GM21786 (cell line): Measurements from ENCODE around the gene LST1.
"Not testable (repeated sequence)": the region's sequence is repeated elsewhere in the genome, so short reads cannot be mapped to it uniquely, and the experiment has no call there.

Experiments used
- ATAC-seq: cut with Tn5 transposase; IDR thresholded peaks from one replicate; pipeline ENCODE4 v1.9.1; 2021; ENCODE audit not compliant: unreplicated experiment

Gene LST1

DNA sequence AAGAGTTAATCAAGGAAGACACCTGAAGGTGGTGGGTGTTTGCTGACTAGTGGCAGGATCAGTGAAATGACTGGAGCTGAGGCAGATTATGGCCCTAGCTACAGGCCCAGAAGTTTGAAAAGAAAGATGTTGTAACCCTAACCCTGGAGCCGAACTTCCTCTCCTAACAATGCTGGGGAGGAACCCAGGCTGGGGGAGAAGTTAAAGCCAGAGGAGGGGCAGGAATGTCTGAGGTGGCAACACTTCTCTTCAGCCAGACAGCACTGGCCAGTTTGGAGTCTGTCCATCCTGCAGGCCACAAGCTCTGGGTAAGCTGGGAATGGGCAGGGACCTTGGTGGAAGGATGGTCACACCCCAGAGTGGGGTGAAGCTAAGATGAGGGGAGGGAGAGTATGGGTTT is at the start of gene LST1:
LST1 (plus strand) TSS at position 270 of the 400 bp plus-strand sequence. CDS start 1,023 bp downstream, outside the sequence.
- ATAC-seq, result no peak

DNA sequence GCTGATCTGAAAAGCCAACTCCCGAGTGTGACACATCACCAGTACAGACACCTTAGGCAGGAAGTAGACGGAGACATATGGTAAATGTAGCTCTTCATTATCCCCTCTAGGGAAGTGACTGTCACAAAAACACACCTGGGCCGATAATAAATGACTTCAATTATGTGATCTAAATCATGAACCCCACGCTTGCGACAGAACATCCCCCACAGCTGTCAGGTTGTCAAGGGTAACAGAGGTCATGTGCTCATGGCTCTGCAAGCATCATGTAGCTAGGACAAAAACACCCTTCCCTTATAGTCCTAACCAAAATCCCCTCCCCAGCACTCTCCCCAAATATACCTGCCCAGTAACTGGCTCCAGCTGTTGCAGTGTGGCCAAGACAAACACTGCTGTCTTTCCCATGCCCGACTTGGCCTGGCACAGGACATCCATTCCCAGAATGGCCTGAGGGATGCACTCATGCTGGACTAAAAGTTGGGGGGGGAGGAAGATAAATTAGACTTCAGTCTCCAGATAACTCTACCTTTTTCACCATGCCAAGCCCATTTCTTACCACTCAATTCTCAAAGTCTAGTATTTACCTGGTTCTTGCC is 47.2 kb upstream of the LST1 start:
- no peak for ATAC-seq

DNA sequence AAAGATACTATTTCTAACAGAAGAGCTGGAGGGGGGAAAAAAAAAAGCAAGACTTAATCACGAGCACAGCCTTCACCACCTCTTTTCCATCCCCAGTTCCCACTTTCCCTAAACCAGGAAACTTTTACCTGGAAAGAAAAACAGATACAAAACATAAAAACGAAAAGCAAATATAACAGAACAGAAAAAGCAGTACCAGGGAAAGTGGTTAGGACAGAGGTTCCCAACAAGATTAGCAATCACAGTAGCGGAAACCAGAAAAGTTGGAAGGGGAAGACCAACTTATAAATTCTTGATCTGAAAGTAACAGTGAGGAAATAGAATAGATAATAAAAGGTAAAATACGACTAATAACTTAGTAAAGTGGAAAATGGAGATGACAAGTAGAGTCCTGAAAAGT is 45.4 kb upstream of the LST1 start:
- no peak for ATAC-seq

- ATAC-seq, result no peak
These were observed 44.9 kb upstream of the LST1 start for GRCh38 chr6:31541059-31541657.

- peak; percentile 56 for ATAC-seq
These were observed 44.2 kb upstream of the LST1 start, which contains the start of gene DDX39B for GRCh38 chr6:31541658-31542521. TSS of gene DDX39B (minus strand) at chr6:31542003. CDS start at chr6:31540532, 1,471 bp downstream.

GRCh38 chr6:31543639-31544038 is 42.4 kb upstream of the LST1 start:
- ATAC-seq, result no peak

DNA sequence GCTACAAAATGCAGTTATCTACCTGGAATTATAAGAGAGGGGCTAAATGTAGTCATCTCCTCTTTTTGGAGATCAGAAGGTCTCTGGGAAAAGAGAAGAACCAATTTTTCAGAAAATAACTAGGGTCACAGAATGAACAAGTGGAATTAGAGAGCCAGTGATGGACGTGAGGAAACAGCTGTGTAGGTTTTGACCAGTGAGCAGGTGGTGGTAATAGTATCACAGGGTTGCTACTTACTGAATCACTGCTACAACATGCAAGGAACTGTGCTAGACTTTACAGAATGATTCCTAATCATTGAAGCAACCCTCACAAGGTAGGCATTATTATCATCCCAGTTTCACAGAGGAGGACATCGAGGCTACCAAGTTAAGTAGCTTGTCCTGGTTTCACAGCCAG is 41.4 kb upstream of the LST1 start:
- no peak for ATAC-seq

- ATAC-seq, result no peak
These were observed 40.8 kb upstream of the LST1 start for GRCh38 chr6:31545291-31545690.

- ATAC-seq, result peak; percentile 46
These were observed 39.6 kb upstream of the LST1 start, which contains the start of gene ATP6V1G2 for GRCh38 chr6:31546339-31546957. TSS of gene ATP6V1G2 (minus strand) at chr6:31546608. CDS start at chr6:31546559, 49 bp downstream.

GRCh38 chr6:31546958-31547726 is 38.9 kb upstream of the LST1 start, which contains the start of gene NFKBIL1:
TSS of gene NFKBIL1 (plus strand) at chr6:31547608. CDS start at chr6:31547695, 87 bp downstream.
- peak; percentile 66 for ATAC-seq

DNA sequence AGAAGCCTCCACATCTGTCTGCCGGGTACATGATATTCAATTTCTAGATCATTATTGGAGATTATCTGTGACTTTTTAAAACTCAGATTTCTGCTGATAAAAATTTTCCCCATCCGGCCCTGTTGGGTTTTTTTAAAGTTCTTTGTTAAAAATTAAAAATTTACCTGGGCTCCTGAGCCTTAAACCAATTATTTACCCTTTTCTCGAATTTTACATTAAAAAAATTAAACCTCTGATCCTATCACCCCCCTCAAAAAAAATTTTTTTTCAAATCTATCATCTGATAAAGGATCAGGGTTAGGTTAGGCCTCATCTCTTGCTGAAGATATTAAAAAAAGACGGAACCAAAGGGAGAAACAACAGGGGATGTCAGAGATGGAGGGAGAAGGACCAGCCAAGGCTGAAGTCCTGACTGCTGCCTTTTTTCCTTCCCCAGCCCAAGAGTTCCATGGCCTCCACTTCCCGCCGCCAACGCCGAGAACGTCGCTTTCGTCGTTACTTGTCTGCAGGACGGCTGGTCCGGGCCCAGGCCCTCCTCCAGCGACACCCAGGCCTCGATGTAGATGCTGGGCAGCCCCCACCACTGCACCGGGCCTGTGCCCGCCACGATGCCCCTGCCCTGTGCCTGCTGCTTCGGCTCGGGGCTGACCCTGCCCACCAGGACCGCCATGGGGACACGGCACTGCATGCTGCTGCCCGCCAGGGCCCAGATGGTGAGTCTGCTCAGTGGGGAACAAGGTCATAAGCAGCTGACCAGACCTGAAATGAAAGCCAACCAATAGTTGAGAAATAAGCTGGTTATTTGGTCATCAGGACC is 38.1 kb upstream of the LST1 start:
- ATAC-seq, result no peak

GRCh38 chr6:31548544-31548873 is 37.6 kb upstream of the LST1 start:
- no peak for ATAC-seq

DNA sequence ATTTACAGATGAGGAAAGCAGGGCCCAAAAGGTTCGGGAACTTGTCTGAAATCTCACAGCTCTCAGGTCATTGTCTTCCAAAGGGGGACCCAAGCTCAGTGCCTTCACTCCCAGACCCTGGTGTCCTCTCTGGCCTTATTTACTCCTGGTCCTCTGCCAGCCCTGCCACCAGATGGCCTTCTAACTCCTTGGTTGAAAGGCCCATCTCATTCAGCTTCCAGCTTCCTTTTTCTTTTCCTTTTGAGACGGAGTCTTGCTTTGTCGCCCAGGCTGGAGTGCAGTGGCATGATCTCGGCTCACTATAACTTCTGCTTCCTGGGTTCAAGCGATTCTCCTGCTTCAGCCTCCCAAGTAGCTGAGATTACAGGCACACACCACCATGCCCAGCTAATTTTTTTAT is 34.7 kb upstream of the LST1 start:
- not testable (repeated sequence) for ATAC-seq

GRCh38 chr6:31556307-31556706 is 29.8 kb upstream of the LST1 start:
- ATAC-seq, result no peak

- no peak for ATAC-seq
These were observed 28.4 kb upstream of the LST1 start for GRCh38 chr6:31557443-31558317.

- ATAC-seq, result no peak
These were observed 27.8 kb upstream of the LST1 start for GRCh38 chr6:31558318-31558625.

- ATAC-seq, result no peak
These were observed 27.2 kb upstream of the LST1 start for GRCh38 chr6:31558631-31559500.

GRCh38 chr6:31559606-31559957 is 26.5 kb upstream of the LST1 start:
- ATAC-seq, result no peak
